ENCODE measurements around the gene BUD31.

- TF ChIP-seq, protein P1, sequence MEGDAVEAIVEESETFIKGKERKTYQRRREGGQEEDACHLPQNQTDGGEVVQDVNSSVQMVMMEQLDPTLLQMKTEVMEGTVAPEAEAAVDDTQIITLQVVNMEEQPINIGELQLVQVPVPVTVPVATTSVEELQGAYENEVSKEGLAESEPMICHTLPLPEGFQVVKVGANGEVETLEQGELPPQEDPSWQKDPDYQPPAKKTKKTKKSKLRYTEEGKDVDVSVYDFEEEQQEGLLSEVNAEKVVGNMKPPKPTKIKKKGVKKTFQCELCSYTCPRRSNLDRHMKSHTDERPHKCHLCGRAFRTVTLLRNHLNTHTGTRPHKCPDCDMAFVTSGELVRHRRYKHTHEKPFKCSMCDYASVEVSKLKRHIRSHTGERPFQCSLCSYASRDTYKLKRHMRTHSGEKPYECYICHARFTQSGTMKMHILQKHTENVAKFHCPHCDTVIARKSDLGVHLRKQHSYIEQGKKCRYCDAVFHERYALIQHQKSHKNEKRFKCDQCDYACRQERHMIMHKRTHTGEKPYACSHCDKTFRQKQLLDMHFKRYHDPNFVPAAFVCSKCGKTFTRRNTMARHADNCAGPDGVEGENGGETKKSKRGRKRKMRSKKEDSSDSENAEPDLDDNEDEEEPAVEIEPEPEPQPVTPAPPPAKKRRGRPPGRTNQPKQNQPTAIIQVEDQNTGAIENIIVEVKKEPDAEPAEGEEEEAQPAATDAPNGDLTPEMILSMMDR (IDR thresholded peaks at IDR 0.05; ENCODE audit: low read depth, low read length, poor library complexity, severe bottlenecking) = no peak
- TF ChIP-seq EZH2phosphoT487 (IDR thresholded peaks at IDR 0.05; ENCODE audit: borderline replicate concordance, low read length) = no peak
Measured at GRCh38 chr7:99381664-99382075, 27.1 kb upstream of the BUD31 start.
